ENCODE results near the gene MCM10. TPM values are rescaled to one million over a fixed set of nuclear protein-coding genes. Genes with fewer than 3 reads are reported as not detected.

The MCM10 gene
- total and polyA plus RNA-seq, 7 donors: 0.14 to 3.2 (median 0.83) TPM; not detected in 2

- no peak for TF ChIP-seq POLR2A (IDR thresholded peaks at IDR 0.05)
- TF ChIP-seq POLR2AphosphoS5 (IDR thresholded peaks at IDR 0.05): no peak
- TF ChIP-seq EP300 (IDR thresholded peaks at IDR 0.05): no peak
- TF ChIP-seq CTCF (IDR thresholded peaks at IDR 0.05): no peak
- Histone ChIP-seq H3K27ac (no peak overlapping the region), H3K27me3 (no peaks in the 10 kb centered on the region), H3K9me3 (no peaks in the 10 kb centered on the region), H3K36me3 (no peaks in the 10 kb centered on the region), H3K4me3 (no peak overlapping the region), H3K4me1 (no peaks in the 10 kb centered on the region)
- WGBS, 2 donors: 64 to 72% methylated on average over 5 of the region's 5 CpGs
- DNase-seq: no peak
- intact Hi-C loops (cut with DNase I): no loop called here
These were observed 45.4 kb downstream of the MCM10 start for GRCh38 chr10:13206546-13207443.

- DNase-seq: no peak
- no peak overlapping the region for H3K4me3 ChIP-seq
- WGBS, 2 donors: 79 to 91% methylated on average over 7 of the region's 7 CpGs
- no peaks in the 10 kb centered on the region for H3K9me3 ChIP-seq
- H3K27ac ChIP-seq: no peak overlapping the region
- no peaks in the 10 kb centered on the region for H3K27me3 ChIP-seq
- no peaks in the 10 kb centered on the region for H3K36me3 ChIP-seq
- TF ChIP-seq POLR2AphosphoS5 (IDR thresholded peaks at IDR 0.05): no peak
- no peak for TF ChIP-seq CTCF (IDR thresholded peaks at IDR 0.05)
- no peak for TF ChIP-seq EP300 (IDR thresholded peaks at IDR 0.05)
- TF ChIP-seq POLR2A (IDR thresholded peaks at IDR 0.05): no peak
- intact Hi-C loops (cut with DNase I): no loop called here
- no peaks in the 10 kb centered on the region for H3K4me1 ChIP-seq
These were observed 51.8 kb downstream of the MCM10 start for GRCh38 chr10:13213163-13213562.

- Histone ChIP-seq H3K36me3 (no peaks in the 10 kb centered on the region), H3K9me3 (no peaks in the 10 kb centered on the region), H3K27me3 (no peaks in the 10 kb centered on the region), H3K4me1 (no peaks in the 10 kb centered on the region), H3K27ac (no peak overlapping the region), H3K4me3 (no peak overlapping the region)
- 91 to 95% methylated on average over 4 of the region's 4 CpGs for WGBS, 2 donors
- intact Hi-C loops (cut with DNase I): no loop called here
- peak; percentile 5 for DNase-seq
- TF ChIP-seq CTCF (IDR thresholded peaks at IDR 0.05) (no peak), EP300 (IDR thresholded peaks at IDR 0.05) (no peak), POLR2AphosphoS5 (IDR thresholded peaks at IDR 0.05) (no peak), POLR2A (IDR thresholded peaks at IDR 0.05) (no peak)
These were observed 57.5 kb downstream of the MCM10 start for GRCh38 chr10:13218878-13219277.

GRCh38 chr10:13219685-13220670, 58.6 kb downstream of the MCM10 start:
- no peak for TF ChIP-seq POLR2A (IDR thresholded peaks at IDR 0.05)
- TF ChIP-seq CTCF (IDR thresholded peaks at IDR 0.05): peak in 1 of 4 experiments; percentile 7
- H3K4me1 ChIP-seq: no peaks in the 10 kb centered on the region
- no peak overlapping the region for H3K27ac ChIP-seq
- no peaks in the 10 kb centered on the region for H3K36me3 ChIP-seq
- H3K4me3 ChIP-seq: no peak overlapping the region
- intact Hi-C loops (cut with DNase I): no loop called here
- H3K9me3 ChIP-seq: no peaks in the 10 kb centered on the region
- WGBS, 2 donors: 69 to 72% methylated on average over 12 of the region's 12 CpGs
- H3K27me3 ChIP-seq: no peaks in the 10 kb centered on the region
- peak; percentile 26 for DNase-seq
